Activated CD4-positive, alpha-beta T cell treated with anti-CD3 and anti-CD28 coated beads, Interleukin-2, amount 50 U/mL, for 24 hours (primary cell): ENCODE results near the gene VCX2.
"Not testable (repeated sequence)": the region's sequence is repeated elsewhere in the genome, so short reads cannot be mapped to it uniquely, and the experiment has no call there.

Source experiments
- DNase-seq, 2 donors: peaks; one replicate each; pipeline ENCODE4 v3.0.0-alpha.2; 2020; ENCODE audit warnings: low read depth in 1 of 2, low spot score in 1 of 2

VCX2 gene

GRCh38 chrX:8171169-8171568 lies at the start of gene VCX2:
Gene VCX2, minus strand, starts transcription at chrX:8171267. Its CDS starts 624 bp downstream, at chrX:8170643.
- not testable (repeated sequence) for DNase-seq

- no peak for DNase-seq
These were observed 33.9 kb upstream of the VCX2 start for GRCh38 chrX:8204943-8205342.

GRCh38 chrX:8204169-8204935 lies 33.3 kb upstream of the VCX2 start:
- DNase-seq, result no peak

- no peak for DNase-seq
These were observed 30.8 kb upstream of the VCX2 start for GRCh38 chrX:8201896-8202331.

- DNase-seq, result no peak
These were observed 25.7 kb upstream of the VCX2 start for GRCh38 chrX:8196776-8197175.

DNA sequence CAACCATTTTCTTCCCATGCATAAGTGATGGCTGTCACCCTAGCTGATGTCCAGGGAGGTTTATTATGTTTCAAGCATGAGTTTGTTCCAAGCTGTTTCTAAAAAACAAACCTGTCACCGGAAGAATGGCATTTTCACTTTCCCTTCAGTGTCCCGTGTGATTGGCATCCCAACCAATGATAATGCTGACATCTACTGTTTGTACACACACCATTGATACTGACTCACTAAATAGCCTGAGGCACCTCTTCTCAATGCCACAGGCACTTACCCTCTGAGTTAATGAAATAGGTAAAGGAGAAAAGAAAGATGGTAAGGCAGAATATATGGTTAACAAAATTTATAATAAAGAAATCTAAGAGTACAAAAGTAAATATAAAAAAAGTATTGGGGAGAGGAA lies 23.1 kb upstream of the VCX2 start:
- DNase-seq, result no peak

DNA sequence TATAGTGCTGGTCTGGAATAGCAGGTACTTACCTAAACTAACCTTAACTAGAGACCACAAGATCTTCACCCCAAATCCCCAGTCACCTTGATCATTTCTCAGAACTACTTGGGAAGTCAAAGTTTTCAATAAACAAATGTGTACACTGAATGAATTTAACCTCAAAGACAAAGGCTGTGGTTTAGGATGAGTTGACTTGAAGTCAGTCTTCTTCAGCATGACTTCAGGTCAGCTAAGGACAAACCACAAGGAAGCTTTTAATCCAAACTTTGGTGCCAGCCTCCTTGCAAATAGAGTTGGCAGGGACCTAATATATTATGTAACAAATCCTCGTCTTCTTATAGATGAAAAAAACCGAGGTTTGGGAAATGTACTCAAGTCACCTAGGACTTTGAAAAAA lies 21.2 kb upstream of the VCX2 start:
- no peak for DNase-seq

- no peak for DNase-seq
These were observed 20.0 kb upstream of the VCX2 start for GRCh38 chrX:8191022-8191421.

- DNase-seq, result no peak
These were observed 19.3 kb upstream of the VCX2 start for GRCh38 chrX:8190341-8190830.

DNA sequence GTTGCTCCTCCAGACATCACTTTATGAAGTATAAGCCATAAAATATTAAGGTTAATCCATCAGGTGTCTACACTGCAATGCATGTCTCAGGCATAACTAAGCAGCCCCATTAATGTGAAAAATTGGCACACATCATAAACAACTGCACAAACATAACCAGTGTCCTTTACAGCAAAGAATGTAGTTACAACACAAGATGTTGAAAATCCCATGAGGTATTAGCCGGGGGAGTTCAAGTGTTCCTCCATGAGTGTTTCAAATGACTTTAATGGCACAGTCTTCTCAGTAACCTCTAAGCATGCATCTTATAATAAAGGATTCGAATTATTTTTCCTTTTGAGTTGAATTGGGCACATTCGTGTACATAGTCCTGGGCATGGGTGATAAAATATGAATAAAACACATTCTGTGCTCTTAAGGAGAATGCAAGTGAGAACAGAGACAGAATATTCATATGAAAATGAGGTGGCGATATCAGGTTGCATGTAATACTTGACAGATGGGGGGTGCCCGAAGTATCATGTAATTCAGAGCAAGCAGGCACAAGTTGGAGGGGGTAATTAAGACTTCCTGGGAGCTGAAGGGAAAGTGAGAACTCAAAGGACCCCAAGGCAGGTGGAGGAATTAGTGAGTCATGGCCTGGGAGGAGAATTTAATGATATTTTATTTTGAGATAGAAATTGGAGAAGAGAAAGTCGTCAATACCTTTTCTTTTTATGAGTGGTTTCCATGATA lies 18.2 kb upstream of the VCX2 start:
- DNase-seq, result no peak

GRCh38 chrX:8183346-8183745 lies 12.3 kb upstream of the VCX2 start:
- DNase-seq, result no peak

- no peak for DNase-seq
These were observed 8.6 kb upstream of the VCX2 start for GRCh38 chrX:8179656-8180055.

DNA sequence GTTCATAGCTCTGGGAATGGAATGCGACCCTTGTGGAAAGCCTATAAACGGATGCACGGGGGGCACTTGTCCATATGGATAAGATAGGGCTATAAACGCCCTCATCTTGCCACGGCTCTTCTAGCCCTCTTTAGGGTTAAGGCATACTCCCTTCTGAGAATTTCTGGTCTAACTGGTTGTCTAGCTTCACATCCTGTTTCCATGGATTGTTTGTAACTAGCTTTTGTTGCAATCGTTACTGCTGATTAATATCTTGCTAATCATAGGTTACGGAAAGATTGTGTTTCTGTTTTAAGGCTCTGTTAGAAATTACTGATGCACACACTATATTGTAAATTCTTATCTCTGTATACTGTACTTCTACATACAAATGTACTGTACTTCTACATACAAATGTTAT lies 17.1 kb downstream of the VCX2 start:
- not testable (repeated sequence) for DNase-seq

GRCh38 chrX:8147226-8147625 lies 23.8 kb downstream of the VCX2 start:
- DNase-seq, result no peak

- DNase-seq, result no peak
These were observed 26.1 kb downstream of the VCX2 start for GRCh38 chrX:8144925-8145324.

- no peak for DNase-seq
These were observed 29.2 kb downstream of the VCX2 start for GRCh38 chrX:8141896-8142295.

DNA sequence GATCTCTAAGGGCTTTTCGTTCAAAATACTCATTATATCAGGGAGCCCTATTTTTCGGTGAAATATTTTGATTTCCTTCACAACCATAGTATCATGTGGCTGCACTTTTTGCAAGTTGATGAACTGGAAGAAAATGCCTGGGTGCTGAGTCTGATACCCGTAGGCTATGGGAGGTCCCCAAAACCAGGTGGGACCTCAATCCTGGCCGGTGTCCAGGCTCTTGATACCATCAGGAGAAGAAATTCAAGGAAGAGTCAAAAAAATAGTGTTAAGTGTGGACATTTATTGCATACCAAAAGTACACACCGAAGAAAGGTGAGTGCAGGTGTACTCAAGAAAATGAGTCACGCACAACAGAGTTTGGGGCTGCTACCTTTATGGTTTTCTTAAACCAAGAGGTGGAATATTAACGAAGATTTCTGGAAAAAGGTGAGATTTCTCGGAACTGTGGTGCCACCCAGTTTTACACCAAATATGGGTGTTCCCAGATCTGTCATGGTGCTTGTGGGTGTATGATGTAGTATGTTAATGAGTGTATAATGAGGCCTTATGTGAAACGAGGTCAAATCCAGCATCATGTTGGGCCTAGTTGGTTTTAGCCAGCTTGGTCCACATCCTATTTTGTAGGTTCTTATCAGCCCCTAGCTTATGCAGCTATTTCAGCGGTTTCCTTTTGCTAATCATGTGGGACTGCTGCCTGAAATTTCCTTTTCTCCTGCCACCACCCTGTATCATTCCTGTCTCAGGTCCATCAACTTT lies 29.9 kb downstream of the VCX2 start:
- no peak for DNase-seq

- DNase-seq, result no peak
These were observed 31.4 kb downstream of the VCX2 start for GRCh38 chrX:8139716-8140115.

DNA sequence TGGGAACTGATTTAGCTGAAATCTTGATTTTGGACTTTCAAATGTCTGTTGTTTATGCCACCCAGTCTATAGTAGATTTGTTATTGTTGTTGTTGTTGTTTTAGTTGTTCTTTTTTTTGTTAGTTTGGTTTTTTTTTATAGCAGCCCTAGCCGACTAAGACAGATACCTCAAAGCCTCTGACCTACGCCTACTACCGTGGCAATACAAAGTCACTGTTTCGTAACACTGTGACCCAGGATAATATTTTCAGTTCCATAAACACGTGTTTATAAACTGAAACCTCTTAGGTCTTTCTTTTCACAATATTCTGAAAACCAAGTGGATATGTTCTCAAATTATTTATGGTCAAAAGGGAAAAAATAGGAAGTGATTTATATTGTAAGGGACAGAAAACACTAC lies 32.8 kb downstream of the VCX2 start:
- DNase-seq, result no peak

- DNase-seq, result no peak
These were observed 44.4 kb downstream of the VCX2 start for GRCh38 chrX:8126648-8127047.

- DNase-seq, result no peak
These were observed 45.0 kb downstream of the VCX2 start for GRCh38 chrX:8126092-8126491.

GRCh38 chrX:8125566-8125965 lies 45.5 kb downstream of the VCX2 start:
- DNase-seq, result no peak
